Right lobe of liver (tissue), 4 donors: Measurements from ENCODE around the gene HES6.

Source experiments
- POLR2A ChIP-seq: fragments of 450-650 bp; IDR thresholded peaks from one replicate; pipeline ENCODE4 v1.6.1; 2017; ENCODE audit warnings: antibody characterized with exemption, mild to moderate bottlenecking
- TF ChIP-seq, protein P1 (sequence below), 4 donors: fragments of 200-600 bp in 3 of 4; fragments of 450-650 bp in 1 of 4; IDR thresholded peaks; one replicate each; pipeline versions ENCODE4 v1.5.1 to v1.8.0; 2016 to 2022; ENCODE audit warnings: antibody characterized with exemption in 4 of 4, mild to moderate bottlenecking in 2 of 4
- donor health status: DM: no; HTN: no; CAD: no.
- donor health status: DM: no; HTN: no; CAD: no.
- donor health status: DM: no; HTN: yes; CAD: no.

DNA sequence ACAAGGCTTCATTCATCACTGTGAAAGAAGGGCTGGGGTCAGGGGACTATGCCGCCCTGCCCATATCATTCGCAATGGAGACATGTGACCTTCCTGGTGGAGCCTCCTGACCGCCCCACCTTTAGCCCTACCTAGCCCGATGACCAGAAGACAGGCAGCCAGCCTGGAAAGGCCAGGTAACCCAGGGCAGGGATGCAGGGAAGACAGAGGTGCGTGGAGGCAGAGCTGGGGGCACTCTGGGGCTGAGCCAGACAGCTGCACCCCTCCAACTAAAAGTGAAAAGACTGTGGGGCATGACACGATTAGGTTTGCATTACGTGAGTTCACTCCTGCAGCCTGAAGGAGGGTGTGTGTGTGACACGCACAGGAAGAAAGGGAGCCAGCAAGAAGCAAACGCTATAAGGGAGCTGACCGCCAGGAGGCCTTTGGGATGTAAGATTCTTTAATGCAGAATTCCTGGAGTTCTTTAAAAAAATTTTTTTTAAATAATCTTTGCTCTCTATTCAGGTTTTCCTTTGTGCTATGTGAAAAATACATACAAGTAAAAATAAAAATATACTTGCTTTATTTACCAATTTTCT, 3.7 kb upstream of the HES6 start:
- TF ChIP-seq POLR2A = no peak
- TF ChIP-seq, protein P1, sequence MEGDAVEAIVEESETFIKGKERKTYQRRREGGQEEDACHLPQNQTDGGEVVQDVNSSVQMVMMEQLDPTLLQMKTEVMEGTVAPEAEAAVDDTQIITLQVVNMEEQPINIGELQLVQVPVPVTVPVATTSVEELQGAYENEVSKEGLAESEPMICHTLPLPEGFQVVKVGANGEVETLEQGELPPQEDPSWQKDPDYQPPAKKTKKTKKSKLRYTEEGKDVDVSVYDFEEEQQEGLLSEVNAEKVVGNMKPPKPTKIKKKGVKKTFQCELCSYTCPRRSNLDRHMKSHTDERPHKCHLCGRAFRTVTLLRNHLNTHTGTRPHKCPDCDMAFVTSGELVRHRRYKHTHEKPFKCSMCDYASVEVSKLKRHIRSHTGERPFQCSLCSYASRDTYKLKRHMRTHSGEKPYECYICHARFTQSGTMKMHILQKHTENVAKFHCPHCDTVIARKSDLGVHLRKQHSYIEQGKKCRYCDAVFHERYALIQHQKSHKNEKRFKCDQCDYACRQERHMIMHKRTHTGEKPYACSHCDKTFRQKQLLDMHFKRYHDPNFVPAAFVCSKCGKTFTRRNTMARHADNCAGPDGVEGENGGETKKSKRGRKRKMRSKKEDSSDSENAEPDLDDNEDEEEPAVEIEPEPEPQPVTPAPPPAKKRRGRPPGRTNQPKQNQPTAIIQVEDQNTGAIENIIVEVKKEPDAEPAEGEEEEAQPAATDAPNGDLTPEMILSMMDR (IDR thresholded peaks at IDR 0.05) = no peak
